Measurements from ENCODE around the gene CASP6.

CASP6 gene

DNA sequence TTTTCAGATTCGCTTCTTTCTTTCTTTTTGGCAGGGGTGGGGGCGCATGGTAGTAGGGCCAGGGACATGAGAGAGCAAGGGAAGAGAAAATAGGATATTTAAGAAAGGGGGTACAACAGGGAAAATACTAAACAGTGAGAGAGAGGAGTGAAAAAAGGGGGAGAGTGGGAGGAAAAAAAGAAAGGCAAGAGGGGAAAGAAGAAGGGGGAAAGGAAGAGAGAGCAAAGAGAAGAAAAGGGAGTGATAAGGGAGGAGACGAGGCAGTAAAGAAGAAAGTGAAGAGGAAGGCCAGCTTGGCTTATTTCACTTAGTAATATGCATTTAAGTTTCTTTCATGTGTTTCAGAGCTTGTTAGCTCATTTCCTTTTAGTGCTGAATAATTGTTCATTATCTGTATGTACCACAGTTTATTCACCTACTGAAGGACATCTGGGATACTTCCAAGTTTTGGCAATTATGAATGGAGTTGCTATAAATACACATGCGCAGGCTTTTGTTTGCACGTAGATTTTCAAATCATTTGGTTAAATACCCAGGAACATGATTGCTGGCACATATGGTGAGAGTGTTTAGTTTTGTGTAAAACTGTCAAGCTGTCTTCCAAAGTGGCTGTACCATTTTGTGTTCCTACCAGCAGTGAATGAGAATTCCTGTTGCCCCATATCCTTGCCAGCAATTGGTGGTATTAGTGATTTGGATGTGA, 37.3 kb downstream of the CASP6 start:
- no peak for DNase-seq

DNA sequence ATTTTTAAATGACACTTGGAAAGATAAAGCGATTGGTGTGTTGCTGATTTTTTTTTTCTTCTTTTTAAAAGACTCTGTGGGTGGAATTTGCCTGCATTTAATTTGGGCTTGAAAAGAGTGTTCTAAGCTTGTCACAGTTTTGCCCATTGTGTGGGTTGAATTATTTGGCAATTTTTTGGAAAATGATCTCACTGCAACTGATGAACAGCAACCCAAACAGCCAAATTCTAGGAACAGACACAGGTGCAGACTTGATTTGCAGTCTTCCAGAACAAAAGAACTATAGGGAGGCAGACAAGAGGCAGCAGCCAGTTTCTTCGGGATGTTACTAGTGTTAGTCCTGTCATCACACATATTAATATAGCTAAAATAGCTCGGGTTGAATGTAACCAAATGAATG, 40.5 kb downstream of the CASP6 start:
- no peak for DNase-seq

DNA sequence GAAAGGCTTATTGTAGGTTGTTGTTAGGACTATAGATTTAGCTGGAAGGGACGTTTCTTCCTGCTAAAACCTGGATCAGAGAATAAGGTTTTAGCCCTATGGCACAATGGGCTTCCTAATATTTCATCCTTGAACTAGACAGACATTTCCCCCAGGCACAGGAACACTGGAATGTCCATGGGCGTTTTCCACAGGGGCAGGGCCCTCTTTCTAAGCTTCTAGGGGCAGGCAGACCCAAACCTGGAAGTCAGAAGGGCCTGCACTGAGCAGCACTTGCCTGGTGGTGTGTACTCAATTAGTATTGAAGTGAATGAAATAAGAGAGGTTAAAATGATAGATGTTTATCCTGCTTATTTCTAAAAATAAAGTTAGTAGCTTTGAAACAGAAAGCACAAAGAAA, 41.1 kb downstream of the CASP6 start:
- DNase-seq = no peak

DNA sequence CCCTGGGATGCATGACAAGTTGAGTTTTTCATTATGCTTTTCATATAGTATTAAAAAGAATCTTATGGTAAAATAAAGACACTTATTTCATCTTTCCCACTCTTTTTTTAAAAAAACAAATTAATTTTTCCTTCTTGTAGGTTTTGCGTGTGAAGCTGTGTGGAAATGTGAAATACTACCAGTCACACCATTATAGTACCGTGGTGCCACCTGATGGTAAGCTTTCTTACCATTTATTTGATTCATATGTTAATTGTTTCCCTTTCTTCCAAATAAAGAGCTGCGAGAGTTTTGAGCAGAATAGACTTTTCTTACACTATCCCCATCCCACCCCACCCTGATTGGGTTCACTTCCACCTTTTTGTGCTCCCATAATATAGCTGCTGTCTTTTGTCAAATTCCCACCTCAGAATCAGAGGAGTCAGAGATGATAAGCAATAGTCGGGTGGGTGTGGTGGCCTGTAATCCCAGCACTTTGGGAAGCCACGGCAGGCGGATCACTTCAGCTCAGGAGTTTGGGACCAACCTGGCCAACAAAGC, 44.3 kb downstream of the CASP6 start:
- DNase-seq = no peak

DNA sequence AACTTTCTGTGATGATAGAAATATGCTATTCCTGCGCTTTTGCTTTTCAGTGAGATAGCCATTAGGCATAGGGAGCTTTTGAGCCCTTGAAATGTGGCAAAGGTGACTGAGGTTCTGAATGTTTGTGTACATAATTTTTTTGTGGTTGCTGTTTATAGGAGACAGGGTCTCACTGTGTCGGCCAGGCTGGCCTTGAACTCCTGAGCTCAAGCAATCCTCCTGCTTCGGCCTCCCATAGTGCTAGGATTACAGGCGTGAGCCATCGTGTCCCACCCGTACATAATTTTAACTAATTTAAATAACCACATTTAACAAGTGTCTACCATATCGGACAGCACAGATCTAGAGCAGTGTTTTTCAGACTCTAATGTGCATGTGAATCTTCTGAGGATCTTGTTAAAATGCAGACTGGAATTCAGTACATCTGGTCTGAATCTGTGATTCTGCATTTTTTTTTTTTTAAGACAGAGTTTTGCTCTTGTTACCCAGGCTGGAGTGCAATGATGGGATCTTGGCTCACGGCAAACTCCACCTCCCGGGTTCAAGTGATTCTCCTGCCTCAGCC, 45.3 kb downstream of the CASP6 start:
- DNase-seq = no peak

DNA sequence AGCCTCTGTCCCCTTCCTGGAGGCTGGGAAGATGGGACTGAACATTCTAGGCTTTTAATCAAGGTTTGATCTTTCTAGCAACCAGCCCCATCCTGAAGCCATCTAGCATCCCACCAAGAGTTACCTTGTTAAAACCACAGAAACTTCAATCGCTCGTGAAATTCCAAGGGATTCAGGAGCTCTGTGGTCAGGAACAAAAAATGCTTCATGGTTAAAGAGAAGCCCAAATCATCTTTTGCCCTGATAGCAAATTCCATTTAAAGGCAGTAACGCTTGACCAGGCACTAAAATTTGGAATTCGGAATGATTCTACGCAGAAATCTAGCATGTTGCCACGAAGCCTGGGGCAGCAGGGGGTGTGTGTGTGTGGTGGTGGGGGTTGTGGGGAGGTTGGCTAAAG, 47.8 kb downstream of the CASP6 start:
- DNase-seq = no peak

DNA sequence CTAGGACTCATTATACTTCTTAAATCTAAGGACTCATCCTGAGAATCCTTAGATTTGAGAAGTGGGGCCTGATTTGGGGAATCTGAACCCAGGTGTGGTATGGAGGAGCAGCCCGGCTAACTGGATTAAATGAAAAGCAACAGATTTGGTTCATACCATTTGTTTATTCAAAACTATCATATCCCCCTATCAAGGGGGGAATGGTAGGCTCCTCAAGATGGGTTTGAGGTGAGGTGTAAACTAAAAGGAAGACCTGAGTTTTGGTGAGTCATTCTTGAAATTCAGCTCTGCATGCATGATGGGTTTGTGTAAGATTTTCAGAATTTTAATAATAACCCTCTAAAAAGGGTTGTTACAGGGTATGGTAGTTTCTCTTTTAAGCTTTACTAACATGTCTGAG, 53.4 kb downstream of the CASP6 start:
- DNase-seq = peak; percentile 16

DNA sequence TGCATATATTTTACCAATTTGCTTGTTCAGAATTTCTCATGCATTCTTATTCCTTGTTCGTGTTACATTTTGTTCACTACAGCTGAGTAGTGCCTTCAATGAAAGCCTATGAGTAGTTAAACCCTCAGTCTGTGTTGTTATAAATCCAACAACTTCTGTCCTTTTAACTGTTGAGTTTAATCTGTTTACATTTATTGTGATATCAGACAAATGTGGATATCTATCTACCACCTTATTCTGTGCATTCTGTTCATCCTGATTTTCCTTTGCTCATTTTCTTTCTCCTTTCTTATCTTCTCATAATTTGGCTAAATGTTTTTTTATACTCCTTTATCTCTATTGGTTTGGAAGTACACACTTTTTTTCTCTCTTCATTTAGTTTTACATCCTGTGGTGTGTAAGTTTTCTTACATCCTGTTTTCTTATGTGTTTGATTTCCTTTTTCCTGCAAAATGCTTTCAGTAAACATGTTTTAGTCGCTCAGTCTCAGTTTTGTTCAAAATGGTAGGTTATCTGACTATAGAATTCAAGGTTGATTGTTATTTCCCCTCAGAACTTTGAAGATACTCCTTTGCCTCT, 54.2 kb downstream of the CASP6 start:
- DNase-seq = no peak

DNA sequence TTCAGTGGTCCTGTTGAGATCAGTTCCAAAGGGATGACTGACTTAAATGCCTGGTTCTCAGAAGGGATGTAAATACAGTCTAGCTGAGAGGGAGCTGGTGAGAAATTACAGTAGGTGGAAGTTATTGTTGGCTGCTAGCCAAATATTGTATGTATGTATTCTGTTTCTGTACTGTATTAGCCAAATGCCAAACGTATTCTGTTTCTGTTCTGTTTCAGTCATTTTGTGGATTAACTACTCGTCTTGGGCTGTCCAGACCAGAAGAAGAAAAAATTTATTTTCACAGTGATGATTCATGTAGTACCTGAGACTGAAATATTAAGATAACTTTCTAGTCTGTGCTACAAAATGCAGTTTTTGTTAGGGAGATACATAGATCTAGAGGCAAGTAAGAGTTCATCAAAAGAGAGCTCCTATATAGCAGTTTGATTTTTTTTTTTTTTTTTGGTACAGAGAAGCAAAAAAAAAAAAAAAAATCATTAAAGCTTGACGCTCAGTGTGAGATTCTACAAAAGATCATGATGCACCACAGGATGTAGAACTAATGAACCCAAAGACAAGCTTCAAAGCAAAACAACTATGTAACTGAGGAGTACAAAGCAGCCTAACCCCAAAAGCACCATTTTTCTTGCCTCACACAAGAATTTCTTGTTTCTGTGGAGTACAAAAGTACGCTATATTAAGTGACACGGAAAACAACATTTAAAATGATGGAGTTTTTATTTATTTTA, 54.8 kb downstream of the CASP6 start:
- no peak for DNase-seq

DNA sequence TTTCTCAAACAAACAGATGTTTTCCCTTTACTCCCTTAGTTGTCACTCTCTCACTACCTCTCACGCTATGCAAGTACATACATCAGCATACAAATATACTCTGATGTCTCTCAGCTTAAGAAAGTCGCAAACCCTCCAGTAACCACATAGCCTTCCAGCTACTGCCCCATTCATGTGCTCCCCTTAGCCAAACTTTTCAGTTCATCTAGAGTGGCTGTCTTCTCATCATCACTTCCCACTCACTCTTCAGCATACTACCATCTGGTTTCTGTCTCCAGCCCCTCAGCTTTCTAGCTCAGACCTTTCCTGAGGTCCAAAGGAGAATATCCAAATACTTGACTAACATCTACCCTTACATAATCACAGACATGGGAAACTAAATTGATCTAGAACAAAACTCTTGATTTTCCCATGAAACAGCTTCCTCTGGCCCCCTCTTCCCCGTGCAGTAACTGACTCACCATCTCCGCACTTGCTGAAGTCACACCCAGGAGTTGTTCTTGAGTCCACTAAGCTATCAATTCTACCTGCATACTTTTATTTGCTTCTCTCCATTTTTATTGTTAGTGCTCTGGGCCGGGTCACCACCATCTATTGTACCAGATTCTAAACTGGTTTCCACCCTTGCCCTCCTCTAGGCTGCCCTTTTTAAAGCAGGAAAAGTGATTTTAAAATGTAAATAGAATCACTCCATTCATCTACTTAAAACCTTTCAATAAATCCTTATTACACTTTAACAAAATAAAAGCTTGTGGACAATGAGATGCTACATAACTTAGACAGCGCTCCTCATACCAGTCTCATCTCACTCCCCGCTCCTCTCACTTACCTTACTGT, 57.2 kb downstream of the CASP6 start:
- no peak for DNase-seq

DNA sequence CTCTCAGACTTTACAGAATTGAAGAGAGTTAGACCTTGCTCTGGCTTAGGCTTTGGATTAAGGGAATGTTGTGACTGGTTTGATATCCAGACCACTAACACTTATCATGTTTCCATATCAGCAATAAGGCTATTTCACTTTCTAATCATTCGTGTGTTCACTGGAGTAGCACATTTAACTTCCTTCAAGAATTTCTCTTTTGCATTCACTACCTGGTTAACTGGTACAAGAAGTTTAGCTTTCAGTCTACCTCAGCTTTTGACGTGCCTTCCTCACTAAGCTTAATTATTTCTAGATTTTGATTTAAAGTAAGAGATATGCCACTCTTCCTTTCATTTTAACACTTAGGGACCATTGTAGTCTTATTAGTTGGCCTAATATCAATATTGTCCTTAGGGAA, 62.6 kb downstream of the CASP6 start:
- no peak for DNase-seq
